Neural progenitor cell (in vitro differentiated cells): ENCODE results near the gene CLDN9. TPM values are rescaled to one million over a fixed set of nuclear protein-coding genes. Genes with fewer than 3 reads are reported as not detected.
A peak's percentile ranks its signal among the peaks of the same experiment; 100 is the strongest.

ENCODE experiments used
- DNase-seq: peaks from one replicate; pipeline ENCODE4 v3.0.0-alpha.2; 2016; ENCODE audit warnings: low spot score
- H2AFZ ChIP-seq: fragments of 200-600 bp; sonication (generic); replicated peaks from 2 replicates; pipeline ENCODE4 v1.6.1; 2016; ENCODE audit warnings: antibody characterized with exemption
- H3F3A ChIP-seq: fragments of 200-600 bp; sonication (generic); 2 replicates; pipeline ENCODE4 v1.6.1; 2016; ENCODE audit warnings: antibody characterized with exemption, low read depth
- H3K27ac ChIP-seq: fragments of 200-600 bp; sonication (generic); 2 replicates; pipeline ENCODE4 v1.5.1; 2016; ENCODE audit warnings: mild to moderate bottlenecking
- H3K27me3 ChIP-seq: fragments of 200-600 bp; sonication (generic); 2 replicates; pipeline ENCODE4 v1.6.1; 2016; ENCODE audit warnings: mild to moderate bottlenecking, moderate library complexity
- H3K36me3 ChIP-seq: fragments of 200-600 bp; sonication (generic); 2 replicates; pipeline ENCODE4 v1.5.1; 2016
- H3K4me1 ChIP-seq: fragments of 200-600 bp; sonication (generic); 2 replicates; pipeline ENCODE4 v1.6.1; 2016; ENCODE audit warnings: mixed run types
- H3K4me2 ChIP-seq: fragments of 200-600 bp; sonication (generic); 2 replicates; pipeline ENCODE4 v1.6.1; 2016
- H3K4me3 ChIP-seq: fragments of 200-600 bp; sonication (generic); 2 replicates; pipeline ENCODE4 v1.5.1; 2016
- H3K79me2 ChIP-seq: fragments of 200-600 bp; sonication (generic); 2 replicates; pipeline ENCODE4 v1.6.1; 2016; ENCODE audit warnings: low read depth
- H3K9ac ChIP-seq: fragments of 200-600 bp; sonication (generic); 2 replicates; pipeline ENCODE4 v1.6.1; 2016
- H3K9me3 ChIP-seq: fragments of 200-600 bp; sonication (generic); 2 replicates; pipeline ENCODE4 v1.5.1; 2016; ENCODE audit warnings: low read depth
- H4K20me1 ChIP-seq: fragments of 200-600 bp; sonication (generic); 2 replicates; pipeline ENCODE4 v1.6.1; 2016; ENCODE audit warnings: low read depth
- H3K27ac Mint-ChIP-seq: 3 replicates; pipeline ENCODE4 v1.8.0; 2021; ENCODE audit warnings: mixed read lengths
- H3K27me3 Mint-ChIP-seq: 2 replicates; pipeline ENCODE4 v1.8.0; 2022; ENCODE audit warnings: low read depth, mild to moderate bottlenecking, inconsistent platforms, moderate library complexity, mixed read lengths; ENCODE audit not compliant: insufficient read depth
- H3K36me3 Mint-ChIP-seq: 3 replicates; pipeline ENCODE4 v1.8.0; 2021; ENCODE audit warnings: mixed read lengths
- H3K4me1 Mint-ChIP-seq: 3 replicates; pipeline ENCODE4 v1.8.0; 2021; ENCODE audit warnings: mixed read lengths
- H3K4me3 Mint-ChIP-seq: 3 replicates; pipeline ENCODE4 v1.8.0; 2021; ENCODE audit warnings: mild to moderate bottlenecking, moderate library complexity, mixed read lengths
- H3K9me3 Mint-ChIP-seq: 3 replicates; pipeline ENCODE4 v1.8.0; 2020; ENCODE audit warnings: mixed read lengths
- EZH2 ChIP-seq: fragments of 200-600 bp; sonication (generic); IDR thresholded peaks from 2 replicates; pipeline ENCODE4 v1.6.1; 2017; ENCODE audit warnings: antibody characterized with exemption, mild to moderate bottlenecking, moderate library complexity
- EZH2phosphoT487 ChIP-seq: fragments of 200-600 bp; sonication (generic); IDR thresholded peaks from 2 replicates; pipeline ENCODE4 v1.6.1; 2017; ENCODE audit warnings: antibody characterized with exemption
- total RNA-seq: library from RNA; depleted of rRNA; stranded (reverse); fragments of >200 nt; gene quantifications from 2 replicates; pipeline ENCODE4 v1.2.3, GENCODE V29; 2015; ENCODE audit warnings: low replicate concordance
- TF ChIP-seq, protein P1 (sequence below): fragments of 200-600 bp; sonication (generic); IDR thresholded peaks from 2 replicates; pipeline ENCODE4 v1.5.1; 2017; ENCODE audit warnings: antibody characterized with exemption, mild to moderate bottlenecking

CLDN9 gene
- total RNA-seq, 1 donor from 2014 or later = not detected

- Mint-ChIP-seq H3K4me1 (peaks cover 26% of the 10 kb centered on the region), H3K4me3 (peak overlapping the region; percentile 13), H3K36me3 (peaks cover 9% of the 10 kb centered on the region), H3K9me3 (no peaks in the 10 kb centered on the region), H3K27me3 (peaks cover 22% of the 10 kb centered on the region), H3K27ac (no peak overlapping the region)
- H3K4me3 ChIP-seq = peak overlapping the region; percentile 8
- peaks cover 10% of the 10 kb centered on the region for H3K4me1 ChIP-seq
- H3K9ac ChIP-seq = no peak overlapping the region
- H3K27ac ChIP-seq = no peak overlapping the region
- peaks cover 17% of the 10 kb centered on the region for H3F3A ChIP-seq
- no peaks in the 10 kb centered on the region for H3K9me3 ChIP-seq
- H3K4me2 ChIP-seq = peak overlapping the region; percentile 74
- H3K36me3 ChIP-seq = no peaks in the 10 kb centered on the region
- H3K79me2 ChIP-seq = peaks cover 10% of the 10 kb centered on the region
- peaks cover 39% of the 10 kb centered on the region for H4K20me1 ChIP-seq
- no peak for TF ChIP-seq EZH2
- no peak for TF ChIP-seq EZH2phosphoT487
- TF ChIP-seq, protein P1, sequence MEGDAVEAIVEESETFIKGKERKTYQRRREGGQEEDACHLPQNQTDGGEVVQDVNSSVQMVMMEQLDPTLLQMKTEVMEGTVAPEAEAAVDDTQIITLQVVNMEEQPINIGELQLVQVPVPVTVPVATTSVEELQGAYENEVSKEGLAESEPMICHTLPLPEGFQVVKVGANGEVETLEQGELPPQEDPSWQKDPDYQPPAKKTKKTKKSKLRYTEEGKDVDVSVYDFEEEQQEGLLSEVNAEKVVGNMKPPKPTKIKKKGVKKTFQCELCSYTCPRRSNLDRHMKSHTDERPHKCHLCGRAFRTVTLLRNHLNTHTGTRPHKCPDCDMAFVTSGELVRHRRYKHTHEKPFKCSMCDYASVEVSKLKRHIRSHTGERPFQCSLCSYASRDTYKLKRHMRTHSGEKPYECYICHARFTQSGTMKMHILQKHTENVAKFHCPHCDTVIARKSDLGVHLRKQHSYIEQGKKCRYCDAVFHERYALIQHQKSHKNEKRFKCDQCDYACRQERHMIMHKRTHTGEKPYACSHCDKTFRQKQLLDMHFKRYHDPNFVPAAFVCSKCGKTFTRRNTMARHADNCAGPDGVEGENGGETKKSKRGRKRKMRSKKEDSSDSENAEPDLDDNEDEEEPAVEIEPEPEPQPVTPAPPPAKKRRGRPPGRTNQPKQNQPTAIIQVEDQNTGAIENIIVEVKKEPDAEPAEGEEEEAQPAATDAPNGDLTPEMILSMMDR = peak; percentile 85
- H3K27me3 ChIP-seq = peaks cover 22% of the 10 kb centered on the region
- peak; percentile 96 for DNase-seq
- no peak overlapping the region for H2AFZ ChIP-seq
Observed at GRCh38 chr16:3027983-3028715, 15.4 kb downstream of the CLDN9 start.

- Histone ChIP-seq H4K20me1 (peaks cover 36% of the 10 kb centered on the region), H3K27ac (no peak overlapping the region), H2AFZ (no peak overlapping the region), H3K4me2 (no peak overlapping the region), H3K9ac (no peak overlapping the region), H3K79me2 (peaks cover 10% of the 10 kb centered on the region), H3K9me3 (no peaks in the 10 kb centered on the region), H3K27me3 (peaks cover 29% of the 10 kb centered on the region), H3F3A (peaks cover 15% of the 10 kb centered on the region), H3K4me3 (no peak overlapping the region), H3K4me1 (peaks cover 9% of the 10 kb centered on the region), H3K36me3 (no peaks in the 10 kb centered on the region)
- no peak for DNase-seq
- Mint-ChIP-seq H3K4me3 (no peak overlapping the region), H3K9me3 (no peaks in the 10 kb centered on the region), H3K4me1 (peaks cover 22% of the 10 kb centered on the region), H3K36me3 (peaks cover 9% of the 10 kb centered on the region), H3K27ac (no peak overlapping the region), H3K27me3 (peaks cover 28% of the 10 kb centered on the region)
- TF ChIP-seq, protein P1 = no peak
- TF ChIP-seq EZH2phosphoT487 (no peak), EZH2 (no peak)
Observed at GRCh38 chr16:3028716-3029319, 16.1 kb downstream of the CLDN9 start.

DNA sequence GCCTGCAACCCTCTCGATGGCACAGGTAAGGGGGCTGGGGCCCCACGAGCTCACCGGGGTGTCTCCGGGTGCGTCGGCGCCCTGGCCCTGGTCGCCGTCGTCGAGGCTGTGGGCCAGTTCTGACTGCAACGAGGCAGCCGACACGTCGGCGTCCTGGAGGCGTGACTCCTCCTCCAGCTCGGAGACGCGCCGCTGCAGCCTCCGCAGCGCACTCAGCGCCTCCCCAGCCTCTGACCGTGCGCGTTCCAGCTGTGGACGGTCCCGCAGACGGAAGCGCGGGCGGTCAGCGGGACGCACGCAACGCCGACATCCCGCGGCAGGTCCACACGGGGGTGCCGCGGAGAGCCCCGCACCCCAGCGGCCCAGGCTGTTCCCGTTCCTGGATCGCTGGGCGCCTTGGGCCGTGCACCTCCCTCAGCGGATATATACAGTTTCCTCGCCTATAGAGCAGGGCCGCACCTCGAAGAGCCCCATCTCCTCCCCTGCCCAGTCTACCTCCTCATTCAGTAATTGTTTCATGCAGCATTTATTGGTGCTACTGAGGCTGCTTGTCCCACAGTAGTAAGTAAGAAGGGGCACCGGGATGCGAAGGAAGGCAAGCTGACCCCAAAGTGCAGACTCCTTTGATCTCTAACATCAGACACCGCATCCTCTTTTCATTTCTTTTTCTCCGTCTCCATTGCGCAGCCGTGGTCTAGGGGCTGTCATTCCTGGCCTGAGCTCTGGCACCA, 16.9 kb downstream of the CLDN9 start:
- H3K27ac Mint-ChIP-seq = no peak overlapping the region
- no peak for DNase-seq
- Histone ChIP-seq H3K4me1 (peaks cover 9% of the 10 kb centered on the region), H3K4me2 (no peak overlapping the region), H3K27me3 (peaks cover 38% of the 10 kb centered on the region), H3K36me3 (no peaks in the 10 kb centered on the region), H3K9me3 (no peaks in the 10 kb centered on the region), H3K79me2 (peaks cover 6% of the 10 kb centered on the region), H3K27ac (no peak overlapping the region), H2AFZ (no peak overlapping the region), H3K4me3 (no peak overlapping the region), H3K9ac (no peak overlapping the region), H3F3A (peaks cover 15% of the 10 kb centered on the region), H4K20me1 (peaks cover 32% of the 10 kb centered on the region)
- H3K4me1 Mint-ChIP-seq = peaks cover 16% of the 10 kb centered on the region
- H3K36me3 Mint-ChIP-seq = peaks cover 6% of the 10 kb centered on the region
- peaks cover 31% of the 10 kb centered on the region for H3K27me3 Mint-ChIP-seq
- no peak for TF ChIP-seq EZH2phosphoT487
- TF ChIP-seq, protein P1 = no peak
- TF ChIP-seq EZH2 = no peak
- H3K9me3 Mint-ChIP-seq = no peaks in the 10 kb centered on the region
- H3K4me3 Mint-ChIP-seq = peak overlapping the region; percentile 64
